Measurements from ENCODE around the gene DAB1. TPM values are rescaled to one million over a fixed set of nuclear protein-coding genes. Genes with fewer than 3 reads are reported as not detected.

The DAB1 gene
- total RNA-seq, 1 donor: 0.45 TPM

DNA sequence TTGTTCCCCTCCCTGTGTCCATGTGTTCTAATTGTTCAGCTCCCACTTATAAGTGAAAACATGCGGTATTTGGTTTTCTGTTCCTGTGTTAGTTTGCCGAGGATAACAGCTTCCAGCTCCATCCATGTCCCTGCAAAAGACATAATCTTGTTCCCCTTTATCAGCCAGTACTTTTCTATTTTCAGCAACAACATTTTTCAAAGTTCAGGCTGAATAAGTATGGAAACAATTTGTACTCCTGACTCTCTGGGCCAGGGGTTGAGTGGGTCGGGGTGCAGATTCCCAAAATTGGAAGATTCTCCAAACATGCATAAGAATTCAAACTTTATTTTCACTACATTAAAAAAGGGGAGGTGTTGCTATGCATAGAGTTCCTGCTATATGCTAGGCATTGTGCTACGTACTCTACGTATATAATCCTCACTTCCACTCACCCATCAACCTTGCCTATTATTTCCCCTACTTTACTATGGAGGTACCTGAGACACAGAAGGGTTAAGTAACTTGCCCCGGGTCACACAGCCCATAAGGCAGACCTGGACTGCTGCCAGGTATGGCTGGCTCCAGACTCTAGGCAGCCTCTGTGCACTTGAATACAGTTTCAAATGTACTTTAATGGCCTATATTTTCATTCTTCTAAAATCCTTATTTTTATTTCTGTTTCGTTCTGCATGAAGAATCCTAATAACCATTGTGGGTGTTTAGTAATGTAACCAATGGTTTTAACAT, 341.0 kb downstream of the DAB1 start:
- no peak for DNase-seq (ENCODE audit: low read depth)
- TF ChIP-seq, protein P1, sequence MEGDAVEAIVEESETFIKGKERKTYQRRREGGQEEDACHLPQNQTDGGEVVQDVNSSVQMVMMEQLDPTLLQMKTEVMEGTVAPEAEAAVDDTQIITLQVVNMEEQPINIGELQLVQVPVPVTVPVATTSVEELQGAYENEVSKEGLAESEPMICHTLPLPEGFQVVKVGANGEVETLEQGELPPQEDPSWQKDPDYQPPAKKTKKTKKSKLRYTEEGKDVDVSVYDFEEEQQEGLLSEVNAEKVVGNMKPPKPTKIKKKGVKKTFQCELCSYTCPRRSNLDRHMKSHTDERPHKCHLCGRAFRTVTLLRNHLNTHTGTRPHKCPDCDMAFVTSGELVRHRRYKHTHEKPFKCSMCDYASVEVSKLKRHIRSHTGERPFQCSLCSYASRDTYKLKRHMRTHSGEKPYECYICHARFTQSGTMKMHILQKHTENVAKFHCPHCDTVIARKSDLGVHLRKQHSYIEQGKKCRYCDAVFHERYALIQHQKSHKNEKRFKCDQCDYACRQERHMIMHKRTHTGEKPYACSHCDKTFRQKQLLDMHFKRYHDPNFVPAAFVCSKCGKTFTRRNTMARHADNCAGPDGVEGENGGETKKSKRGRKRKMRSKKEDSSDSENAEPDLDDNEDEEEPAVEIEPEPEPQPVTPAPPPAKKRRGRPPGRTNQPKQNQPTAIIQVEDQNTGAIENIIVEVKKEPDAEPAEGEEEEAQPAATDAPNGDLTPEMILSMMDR (IDR thresholded peaks at IDR 0.05; ENCODE audit: insufficient read depth, low read length): no peak
- no peak overlapping the region for H3K4me3 ChIP-seq (ENCODE audit: low read depth, low read length)

GRCh38 chr1:57079454-57080157, 344.3 kb downstream of the DAB1 start:
- TF ChIP-seq, protein P1 (IDR thresholded peaks at IDR 0.05; ENCODE audit: insufficient read depth, low read length): peak; percentile 30
- no peak for DNase-seq (ENCODE audit: low read depth)
- no peak overlapping the region for H3K4me3 ChIP-seq (ENCODE audit: low read depth, low read length)

DNA sequence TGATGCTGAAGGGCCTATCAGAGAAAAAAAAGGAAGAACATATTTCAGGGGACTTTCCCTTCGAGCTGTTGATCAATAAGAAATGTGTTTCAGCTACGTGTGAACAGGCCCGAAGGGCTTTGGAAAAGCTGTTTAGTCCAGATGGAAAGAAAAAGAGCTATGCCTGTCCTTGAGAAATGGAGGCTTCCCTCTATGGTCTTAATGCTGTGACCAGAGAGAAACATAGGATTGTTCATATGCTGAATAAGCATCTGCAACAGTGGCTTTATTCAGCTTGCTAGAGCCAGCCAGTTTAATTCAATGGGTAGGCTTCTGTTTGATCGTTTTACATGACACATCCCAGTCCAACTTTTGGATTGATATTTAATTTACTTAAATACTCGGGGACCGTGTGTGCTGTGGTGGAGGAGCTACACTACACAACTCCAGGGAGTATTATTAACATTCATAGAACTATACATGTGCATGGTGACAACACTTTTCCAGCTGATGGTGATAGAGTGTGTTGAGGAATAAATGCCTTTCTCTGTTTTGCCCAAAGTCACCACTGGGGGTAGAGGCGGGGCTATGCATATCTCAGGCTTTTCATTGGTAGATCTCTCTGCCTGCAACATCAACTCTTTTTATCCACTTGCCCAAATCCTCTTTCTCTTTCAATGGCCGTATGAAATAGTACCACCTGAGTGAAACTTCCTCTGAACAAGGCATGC, 351.3 kb downstream of the DAB1 start:
- DNase-seq (ENCODE audit: low read depth): no peak
- no peak overlapping the region for H3K4me3 ChIP-seq (ENCODE audit: low read depth, low read length)
- TF ChIP-seq, protein P1 (IDR thresholded peaks at IDR 0.05; ENCODE audit: insufficient read depth, low read length): peak; percentile 8

GRCh38 chr1:57067863-57068262, 356.0 kb downstream of the DAB1 start:
- TF ChIP-seq, protein P1 (IDR thresholded peaks at IDR 0.05; ENCODE audit: insufficient read depth, low read length): no peak
- no peak overlapping the region for H3K4me3 ChIP-seq (ENCODE audit: low read depth, low read length)
- peak; percentile 6 for DNase-seq (ENCODE audit: low read depth)

GRCh38 chr1:57066980-57067610, 356.8 kb downstream of the DAB1 start:
- TF ChIP-seq, protein P1 (IDR thresholded peaks at IDR 0.05; ENCODE audit: insufficient read depth, low read length): no peak
- no peak overlapping the region for H3K4me3 ChIP-seq (ENCODE audit: low read depth, low read length)
- no peak for DNase-seq (ENCODE audit: low read depth)

DNA sequence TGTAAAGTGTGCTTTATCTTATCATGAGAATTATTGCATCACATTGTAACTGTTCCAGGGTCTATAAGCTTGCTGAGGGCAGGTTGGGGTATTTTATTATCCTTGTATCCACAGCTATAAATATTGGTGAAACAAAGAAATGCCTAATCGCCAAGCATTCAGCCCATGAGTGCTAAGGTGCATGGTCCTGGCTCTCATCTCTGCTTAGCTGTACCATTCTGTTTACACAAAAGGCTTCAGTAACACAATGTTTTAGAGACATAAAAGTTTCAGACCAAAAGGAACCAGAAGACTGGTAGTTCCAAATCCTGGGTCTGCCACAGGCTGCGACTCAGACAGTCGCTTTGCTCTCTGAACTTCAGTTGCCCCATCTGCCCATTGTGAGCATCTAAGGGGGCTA, 358.4 kb downstream of the DAB1 start:
- no peak overlapping the region for H3K4me3 ChIP-seq (ENCODE audit: low read depth, low read length)
- DNase-seq (ENCODE audit: low read depth): no peak
- TF ChIP-seq, protein P1 (IDR thresholded peaks at IDR 0.05; ENCODE audit: insufficient read depth, low read length): no peak

Data from fibroblast of the aortic adventitia (primary cell).